Esophagus squamous epithelium (tissue), 5 donors: Measurements from ENCODE around the gene DST. TPM values are rescaled to one million over a fixed set of nuclear protein-coding genes. Genes with fewer than 3 reads are reported as not detected.
A peak's percentile ranks its signal among the peaks of the same experiment; 100 is the strongest.

Source experiments
- DNase-seq: peaks from one replicate; lab custom pipeline; 2025; lab: John Stamatoyannopoulos, UW
- H3K27ac ChIP-seq, 4 donors: fragments of 200-600 bp; sonication (generic); one replicate each; pipeline ENCODE4 v1.5.1; 2016 to 2019; ENCODE audit warnings: mild to moderate bottlenecking in 1 of 4
- H3K27me3 ChIP-seq, 4 donors: fragments of 200-600 bp; sonication (generic); 1 replicate in 3 of 4; 2 replicates in 1 of 4; pipeline versions ENCODE4 v1.5.1 to v1.6.0; 2017 to 2021; ENCODE audit warnings: antibody characterized with exemption in 1 of 4
- H3K36me3 ChIP-seq, 3 donors: fragments of 200-600 bp; sonication (generic); one replicate each; pipeline ENCODE4 v1.5.1; 2016 to 2019
- H3K4me1 ChIP-seq, 3 donors: fragments of 200-600 bp; sonication (generic); one replicate each; pipeline ENCODE4 v1.5.1; 2017 to 2019
- H3K4me3 ChIP-seq, 4 donors: fragments of 200-600 bp; sonication (generic); 1 replicate in 3 of 4; 2 replicates in 1 of 4; pipeline ENCODE4 v1.5.1; 2016 to 2019; ENCODE audit warnings: mild to moderate bottlenecking in 2 of 4, moderate library complexity in 1 of 4
- H3K9me3 ChIP-seq, 3 donors: fragments of 200-600 bp; sonication (generic); one replicate each; pipeline ENCODE4 v1.5.1; 2016 to 2019
- CTCF ChIP-seq, 6 experiments: fragments of 450-650 bp in 4 of 6; fragments of 200-600 bp in 2 of 6; sonication (generic) in 2 of 6; IDR thresholded peaks; one replicate each; pipeline ENCODE4 v1.5.1; 2016 to 2019; ENCODE audit warnings: antibody characterized with exemption in 6 of 6, mild to moderate bottlenecking in 4 of 6, moderate library complexity in 4 of 6
- POLR2A ChIP-seq, 4 donors: fragments of 450-650 bp; IDR thresholded peaks; one replicate each; pipeline ENCODE4 v1.6.1; 2017; ENCODE audit warnings: antibody characterized with exemption in 4 of 4, mild to moderate bottlenecking in 4 of 4, moderate library complexity in 3 of 4
- WGBS, 2 donors: methylation state at CpG; one replicate each; pipeline ENCODE4 v1.1.5; 2018; 5-methylcytosine and 5-hydroxymethylcytosine counted together
- intact Hi-C: fragments of 100-400 bp; cut with DNase I; formaldehyde crosslinking; loops from one replicate; pipeline ENCODE4 v1.15.0; 2022
- total RNA-seq, 4 donors: library from RNA; depleted of rRNA; stranded (reverse); fragments of >200 nt; gene quantifications; one replicate each; pipeline ENCODE4 v1.1.0, GENCODE V29; 2016
- donor health status: DM: yes; HTN: yes; CAD: no.

DST gene
- total RNA-seq, 4 donors from 2014 or later = 134 to 468 (median 175) TPM

- Histone ChIP-seq H3K36me3 (peaks cover 0 to 56% (median 0%) of the 10 kb centered on the region in 3 donors), H3K27me3 (no peaks in the 10 kb centered on the region), H3K4me3 (no peak overlapping the region), H3K9me3 (no peaks in the 10 kb centered on the region), H3K4me1 (no peaks in the 10 kb centered on the region), H3K27ac (no peak overlapping the region)
- no peak for TF ChIP-seq POLR2A (IDR thresholded peaks at IDR 0.05)
- TF ChIP-seq CTCF (IDR thresholded peaks at IDR 0.05) = no peak
- no peak for DNase-seq
- intact Hi-C loops = no loop called here
- 58 to 68% methylated on average over 2 of the region's 2 CpGs for WGBS, 2 donors
These were observed 41.3 kb downstream of the DST start for GRCh38 chr6:56601390-56601789.

GRCh38 chr6:56595490-56596122, 47.1 kb downstream of the DST start:
- Histone ChIP-seq H3K4me3 (no peak overlapping the region), H3K27ac (peak overlapping the region in 2 of 4 donors; percentile 25 to 27), H3K27me3 (no peaks in the 10 kb centered on the region), H3K4me1 (peaks cover 0 to 6% (median 0%) of the 10 kb centered on the region in 3 donors), H3K9me3 (no peaks in the 10 kb centered on the region), H3K36me3 (peaks cover 0 to 85% (median under 1%) of the 10 kb centered on the region in 3 donors)
- TF ChIP-seq CTCF (IDR thresholded peaks at IDR 0.05) (peak; percentile 44 to 69 (median 54)), POLR2A (IDR thresholded peaks at IDR 0.05) (no peak)
- no peak for DNase-seq
- WGBS, 2 donors = 48 to 52% methylated on average over 6 of the region's 6 CpGs
- intact Hi-C loops = no loop called here

- Histone ChIP-seq H3K4me3 (no peak overlapping the region), H3K27me3 (no peaks in the 10 kb centered on the region), H3K9me3 (no peaks in the 10 kb centered on the region), H3K27ac (peak overlapping the region in 1 of 4 donors; percentile 27), H3K4me1 (peaks cover 0 to 6% (median 0%) of the 10 kb centered on the region in 3 donors), H3K36me3 (peaks cover 0 to 84% (median 3%) of the 10 kb centered on the region in 3 donors)
- intact Hi-C loops = loop anchor here (5.0 kb wide), 1 partner anchor 237 kb away; no protein-coding TSS in a partner anchor
- TF ChIP-seq POLR2A (IDR thresholded peaks at IDR 0.05) = no peak
- TF ChIP-seq CTCF (IDR thresholded peaks at IDR 0.05) = no peak
- no peak for DNase-seq
These were observed 48.0 kb downstream of the DST start for GRCh38 chr6:56594699-56595098.

- Histone ChIP-seq H3K4me1 (peaks cover 0 to 6% (median 0%) of the 10 kb centered on the region in 3 donors), H3K27me3 (no peaks in the 10 kb centered on the region), H3K36me3 (peaks cover 0 to 83% (median 3%) of the 10 kb centered on the region in 3 donors), H3K27ac (no peak overlapping the region), H3K4me3 (no peak overlapping the region), H3K9me3 (no peaks in the 10 kb centered on the region)
- WGBS, 2 donors = 45 to 52% methylated on average over 5 of the region's 5 CpGs
- no peak for DNase-seq
- intact Hi-C loops = loop anchor here (5.0 kb wide), 1 partner anchor 237 kb away; no protein-coding TSS in a partner anchor
- no peak for TF ChIP-seq POLR2A (IDR thresholded peaks at IDR 0.05)
- no peak for TF ChIP-seq CTCF (IDR thresholded peaks at IDR 0.05)
These were observed 48.8 kb downstream of the DST start for GRCh38 chr6:56593801-56594318.

- intact Hi-C loops = no loop called here
- no peaks in the 10 kb centered on the region for H3K9me3 ChIP-seq
These were observed 60.5 kb downstream of the DST start for GRCh38 chr6:56582236-56582635.

More at GRCh38 chr6:56582236-56582635, 60.5 kb downstream of the DST start:
- DNase-seq = no peak
- 74 to 84% methylated on average over 3 of the region's 3 CpGs for WGBS, 2 donors
- no peak overlapping the region for H3K27ac ChIP-seq
- H3K4me1 ChIP-seq = no peaks in the 10 kb centered on the region
- no peak overlapping the region for H3K4me3 ChIP-seq
- H3K36me3 ChIP-seq = peaks cover 0 to 4% (median 0%) of the 10 kb centered on the region in 3 donors
- H3K27me3 ChIP-seq = no peaks in the 10 kb centered on the region
- TF ChIP-seq CTCF (IDR thresholded peaks at IDR 0.05) (no peak), POLR2A (IDR thresholded peaks at IDR 0.05) (no peak)
